GM21717 (cell line): ENCODE data around the gene TAX1BP1.
"Not testable (repeated sequence)": the region's sequence is repeated elsewhere in the genome, so short reads cannot be mapped to it uniquely, and the experiment has no call there.

Source experiments
- ATAC-seq: cut with Tn5 transposase; IDR thresholded peaks from one replicate; pipeline ENCODE4 v1.9.1; 2021; ENCODE audit warnings: mild to moderate bottlenecking, moderate library complexity; ENCODE audit not compliant: unreplicated experiment

Gene TAX1BP1

GRCh38 chr7:27840760-27841364, 100.9 kb downstream of the TAX1BP1 start:
- ATAC-seq = no peak

- ATAC-seq = no peak
Measured at GRCh38 chr7:27842094-27842692, 102.2 kb downstream of the TAX1BP1 start.

- ATAC-seq = no peak
Measured at GRCh38 chr7:27842851-27843250, 102.9 kb downstream of the TAX1BP1 start.

GRCh38 chr7:27843584-27844305, 103.8 kb downstream of the TAX1BP1 start:
- no peak for ATAC-seq

GRCh38 chr7:27846388-27846787, 106.4 kb downstream of the TAX1BP1 start:
- ATAC-seq = no peak

GRCh38 chr7:27850531-27850930, 110.6 kb downstream of the TAX1BP1 start:
- ATAC-seq = no peak

GRCh38 chr7:27856703-27857485, 116.9 kb downstream of the TAX1BP1 start:
- ATAC-seq = not testable (repeated sequence)

GRCh38 chr7:27860800-27861199, 120.8 kb downstream of the TAX1BP1 start:
- no peak for ATAC-seq

GRCh38 chr7:27861747-27862146, 121.8 kb downstream of the TAX1BP1 start:
- ATAC-seq = no peak

GRCh38 chr7:27863880-27864279, 123.9 kb downstream of the TAX1BP1 start:
- ATAC-seq = no peak

GRCh38 chr7:27866256-27866655, 126.3 kb downstream of the TAX1BP1 start:
- ATAC-seq = no peak

- ATAC-seq = no peak
Measured at GRCh38 chr7:27866828-27867672, 127.1 kb downstream of the TAX1BP1 start.

- no peak for ATAC-seq
Measured at GRCh38 chr7:27868131-27868550, 128.2 kb downstream of the TAX1BP1 start.

- no peak for ATAC-seq
Measured at GRCh38 chr7:27869056-27869455, 129.1 kb downstream of the TAX1BP1 start.

- ATAC-seq = no peak
Measured at GRCh38 chr7:27870595-27870994, 130.6 kb downstream of the TAX1BP1 start.

GRCh38 chr7:27871086-27871485, 131.1 kb downstream of the TAX1BP1 start:
- no peak for ATAC-seq

- no peak for ATAC-seq
Measured at GRCh38 chr7:27871866-27872265, 131.9 kb downstream of the TAX1BP1 start.

GRCh38 chr7:27872356-27873275, 132.7 kb downstream of the TAX1BP1 start:
- ATAC-seq = no peak
